K562 (cell line): Measurements from ENCODE around the gene CENPO. TPM values are rescaled to one million over a fixed set of nuclear protein-coding genes. Genes with fewer than 3 reads are reported as not detected.

Experiments used
- CHCHD3 ChIP-seq: fragments of 250-450 bp; sonication (Bioruptor Pico); IDR thresholded peaks from 2 replicates; pipeline ENCODE4 v2.1.2; 2022; ENCODE audit warnings: mild to moderate bottlenecking
- ETV5 ChIP-seq: sonication (generic); formaldehyde crosslinking; IDR thresholded peaks from 2 replicates; pipeline ENCODE4 v1.4.0; 2020; ENCODE audit warnings: low read depth, mild to moderate bottlenecking, missing genetic modification reagents
- GATAD2A ChIP-seq: fragments of 450-650 bp; IDR thresholded peaks from 2 replicates; pipeline ENCODE4 v1.6.1; 2017
- GTF2F1 ChIP-seq: IDR thresholded peaks from 2 replicates; pipeline ENCODE4 v1.6.1; 2011; ENCODE audit warnings: low read depth, low read length, improper control_type of control experiment
- HNRNPUL1 ChIP-seq: fragments of 200-400 bp; formaldehyde crosslinking; IDR thresholded peaks from 2 replicates; pipeline ENCODE4 v1.6.1; 2017; ENCODE audit warnings: low read length
- KLF16 ChIP-seq: IDR thresholded peaks from 2 replicates; pipeline ENCODE4 v1.6.1; 2016; ENCODE audit warnings: antibody characterized with exemption
- NFYB ChIP-seq: IDR thresholded peaks from 2 replicates; pipeline ENCODE4 v1.6.1; 2011; ENCODE audit warnings: mild to moderate bottlenecking, moderate library complexity; ENCODE audit not compliant: insufficient read length; ENCODE audit errors: extremely low read depth
- OTX1 ChIP-seq: fragments of 450-650 bp; formaldehyde crosslinking; IDR thresholded peaks from 2 replicates; pipeline ENCODE4 v1.4.0; 2022; ENCODE audit warnings: mild to moderate bottlenecking
- TAL1 ChIP-seq: fragments of 450-650 bp; IDR thresholded peaks from 2 replicates; pipeline ENCODE4 v1.6.1; 2016; ENCODE audit warnings: mild to moderate bottlenecking
- TEAD2 ChIP-seq: fragments of 450-650 bp; IDR thresholded peaks from 2 replicates; pipeline ENCODE4 v1.6.1; 2016; ENCODE audit warnings: missing genetic modification characterization, control low read depth, missing compliant biosample characterization
- ZNF316 ChIP-seq: fragments of 450-650 bp; IDR thresholded peaks from 2 replicates; pipeline ENCODE4 v1.6.1; 2016
- ZNF354B ChIP-seq: fragments of 250-450 bp; sonication (Bioruptor Pico); IDR thresholded peaks from 2 replicates; pipeline ENCODE4 v1.4.0; 2020
- ZNF431 ChIP-seq: sonication (generic); formaldehyde crosslinking; IDR thresholded peaks from 2 replicates; pipeline ENCODE4 v1.8.0; 2022; ENCODE audit warnings: mild to moderate bottlenecking, missing genetic modification reagents
- ZNF668 ChIP-seq: fragments of 250-450 bp; sonication (Bioruptor Pico); IDR thresholded peaks from 2 replicates; pipeline ENCODE4 v1.8.0; 2022; ENCODE audit warnings: mild to moderate bottlenecking, inconsistent platforms
- polyA plus RNA-seq, 8 experiments: library from polyadenylated mRNA; depleted of rRNA in 4 of 8; stranded (reverse) in 5 of 8; unstranded in 3 of 8; fragments of >200 nt; fragmentation: Nextera tagmentation in 2 of 8; fragmentation: Illumina TruSeq in 1 of 8; extraction: Ambion mirVana in 2 of 8; extraction: Trizol in 1 of 8; gene quantifications; 2 replicates each; pipeline versions ENCODE4 v1.2.1 to v1.2.3, GENCODE V29; 2011 to 2014; ENCODE audit warnings: inconsistent platforms in 1 of 8, missing spikeins in 1 of 8
- total RNA-seq, 7 experiments: library from RNA; depleted of rRNA in 6 of 7; stranded (reverse); fragments of >200 nt in 6 of 7; fragmentation: Illumina TruSeq in 2 of 7; extraction: Trizol in 2 of 7; gene quantifications; 2 replicates each; pipeline versions ENCODE4 v1.2.1 to v1.2.3, GENCODE V29; 2011 to 2021; ENCODE audit warnings: low replicate concordance in 1 of 7
- TF ChIP-seq, protein P1 (sequence below): fragments of 250-450 bp; sonication (Bioruptor Pico); IDR thresholded peaks from 2 replicates; pipeline ENCODE4 v1.8.0; 2022; ENCODE audit warnings: inconsistent platforms, mild to moderate bottlenecking, moderate library complexity, borderline replicate concordance
- TF ChIP-seq, protein P2 (sequence below): sonication (generic); formaldehyde crosslinking; IDR thresholded peaks from 2 replicates; pipeline ENCODE4 v1.8.0; 2022; ENCODE audit warnings: missing genetic modification reagents, mild to moderate bottlenecking, moderate library complexity, borderline replicate concordance
- TF ChIP-seq, protein P3 (sequence below): fragments of 450-650 bp; IDR thresholded peaks from 2 replicates; pipeline ENCODE4 v1.6.1; 2016; ENCODE audit warnings: antibody characterized with exemption
- TF ChIP-seq, protein P4 (sequence below): fragments of 250-450 bp; sonication (Bioruptor Pico); IDR thresholded peaks from 2 replicates; pipeline ENCODE4 v1.8.0; 2021; ENCODE audit warnings: mild to moderate bottlenecking, moderate library complexity
- TF ChIP-seq, protein P5 (sequence below): fragments of 250-450 bp; sonication (Bioruptor Pico); IDR thresholded peaks from 2 replicates; pipeline ENCODE4 v1.5.0; 2022; ENCODE audit warnings: mild to moderate bottlenecking
- TF ChIP-seq, protein P6 (sequence below): fragments of 450-650 bp; IDR thresholded peaks from 2 replicates; pipeline ENCODE4 v1.6.1; 2017; ENCODE audit warnings: antibody characterized with exemption

CENPO gene
- total and polyA plus RNA-seq, 9 of the 15 experiments (the other 6 are each of a cell fraction or from before 2014, with no cell fraction given): 30.6 to 59.4 (median 38.9) TPM

DNA sequence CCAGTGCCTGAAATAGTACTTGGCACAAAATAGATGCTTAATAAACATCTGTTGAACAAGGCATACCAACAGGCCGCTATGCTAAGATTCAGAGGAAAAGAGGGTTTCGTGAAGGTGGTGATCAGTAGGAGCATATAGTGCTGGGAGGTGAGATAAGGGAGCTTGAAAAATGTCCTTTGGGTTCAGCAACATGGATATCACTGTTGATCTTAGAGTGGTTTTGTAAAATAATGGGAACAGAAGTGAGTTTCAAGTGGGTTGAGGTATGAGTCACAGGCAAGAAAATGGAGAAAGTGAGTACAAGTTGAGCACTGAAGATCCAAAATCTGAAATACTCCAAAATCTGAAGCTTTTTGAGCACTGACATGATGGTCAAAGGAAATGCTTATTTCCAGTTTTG is 4.4 kb downstream of the CENPO start (continued):
- TF ChIP-seq, protein P1, sequence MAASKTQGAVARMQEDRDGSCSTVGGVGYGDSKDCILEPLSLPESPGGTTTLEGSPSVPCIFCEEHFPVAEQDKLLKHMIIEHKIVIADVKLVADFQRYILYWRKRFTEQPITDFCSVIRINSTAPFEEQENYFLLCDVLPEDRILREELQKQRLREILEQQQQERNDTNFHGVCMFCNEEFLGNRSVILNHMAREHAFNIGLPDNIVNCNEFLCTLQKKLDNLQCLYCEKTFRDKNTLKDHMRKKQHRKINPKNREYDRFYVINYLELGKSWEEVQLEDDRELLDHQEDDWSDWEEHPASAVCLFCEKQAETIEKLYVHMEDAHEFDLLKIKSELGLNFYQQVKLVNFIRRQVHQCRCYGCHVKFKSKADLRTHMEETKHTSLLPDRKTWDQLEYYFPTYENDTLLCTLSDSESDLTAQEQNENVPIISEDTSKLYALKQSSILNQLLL: no peak
- TF ChIP-seq ZNF431 (CRISPR knock-in tag): no peak
- TF ChIP-seq, protein P2, sequence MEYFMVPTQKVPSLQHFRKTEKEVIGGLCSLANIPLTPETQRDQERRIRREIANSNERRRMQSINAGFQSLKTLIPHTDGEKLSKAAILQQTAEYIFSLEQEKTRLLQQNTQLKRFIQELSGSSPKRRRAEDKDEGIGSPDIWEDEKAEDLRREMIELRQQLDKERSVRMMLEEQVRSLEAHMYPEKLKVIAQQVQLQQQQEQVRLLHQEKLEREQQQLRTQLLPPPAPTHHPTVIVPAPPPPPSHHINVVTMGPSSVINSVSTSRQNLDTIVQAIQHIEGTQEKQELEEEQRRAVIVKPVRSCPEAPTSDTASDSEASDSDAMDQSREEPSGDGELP (CRISPR knock-in tag): no peak
- TF ChIP-seq ETV5 (CRISPR knock-in tag): no peak
- TF ChIP-seq NFYB: no peak
- no peak for TF ChIP-seq CHCHD3 (CRISPR knock-in tag)
- TF ChIP-seq ZNF668: no peak
- TF ChIP-seq TEAD2: no peak
- TF ChIP-seq, protein P3, sequence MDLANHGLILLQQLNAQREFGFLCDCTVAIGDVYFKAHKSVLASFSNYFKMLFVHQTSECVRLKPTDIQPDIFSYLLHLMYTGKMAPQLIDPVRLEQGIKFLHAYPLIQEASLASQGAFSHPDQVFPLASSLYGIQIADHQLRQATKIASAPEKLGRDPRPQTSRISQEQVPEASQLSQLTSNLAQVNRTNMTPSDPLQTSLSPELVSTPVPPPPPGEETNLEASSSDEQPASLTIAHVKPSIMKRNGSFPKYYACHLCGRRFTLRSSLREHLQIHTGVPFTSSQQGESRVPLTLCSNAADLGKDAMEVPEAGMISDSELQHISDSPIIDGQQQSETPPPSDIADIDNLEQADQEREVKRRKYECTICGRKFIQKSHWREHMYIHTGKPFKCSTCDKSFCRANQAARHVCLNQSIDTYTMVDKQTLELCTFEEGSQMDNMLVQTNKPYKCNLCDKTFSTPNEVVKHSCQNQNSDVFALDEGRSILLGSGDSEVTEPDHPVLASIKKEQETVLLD: no peak
- no peak for TF ChIP-seq ZNF316
- TF ChIP-seq GATAD2A: no peak
- TF ChIP-seq GTF2F1: no peak
- TF ChIP-seq, protein P4, sequence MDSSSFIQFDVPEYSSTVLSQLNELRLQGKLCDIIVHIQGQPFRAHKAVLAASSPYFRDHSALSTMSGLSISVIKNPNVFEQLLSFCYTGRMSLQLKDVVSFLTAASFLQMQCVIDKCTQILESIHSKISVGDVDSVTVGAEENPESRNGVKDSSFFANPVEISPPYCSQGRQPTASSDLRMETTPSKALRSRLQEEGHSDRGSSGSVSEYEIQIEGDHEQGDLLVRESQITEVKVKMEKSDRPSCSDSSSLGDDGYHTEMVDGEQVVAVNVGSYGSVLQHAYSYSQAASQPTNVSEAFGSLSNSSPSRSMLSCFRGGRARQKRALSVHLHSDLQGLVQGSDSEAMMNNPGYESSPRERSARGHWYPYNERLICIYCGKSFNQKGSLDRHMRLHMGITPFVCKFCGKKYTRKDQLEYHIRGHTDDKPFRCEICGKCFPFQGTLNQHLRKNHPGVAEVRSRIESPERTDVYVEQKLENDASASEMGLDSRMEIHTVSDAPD: no peak
- TF ChIP-seq, protein P5, sequence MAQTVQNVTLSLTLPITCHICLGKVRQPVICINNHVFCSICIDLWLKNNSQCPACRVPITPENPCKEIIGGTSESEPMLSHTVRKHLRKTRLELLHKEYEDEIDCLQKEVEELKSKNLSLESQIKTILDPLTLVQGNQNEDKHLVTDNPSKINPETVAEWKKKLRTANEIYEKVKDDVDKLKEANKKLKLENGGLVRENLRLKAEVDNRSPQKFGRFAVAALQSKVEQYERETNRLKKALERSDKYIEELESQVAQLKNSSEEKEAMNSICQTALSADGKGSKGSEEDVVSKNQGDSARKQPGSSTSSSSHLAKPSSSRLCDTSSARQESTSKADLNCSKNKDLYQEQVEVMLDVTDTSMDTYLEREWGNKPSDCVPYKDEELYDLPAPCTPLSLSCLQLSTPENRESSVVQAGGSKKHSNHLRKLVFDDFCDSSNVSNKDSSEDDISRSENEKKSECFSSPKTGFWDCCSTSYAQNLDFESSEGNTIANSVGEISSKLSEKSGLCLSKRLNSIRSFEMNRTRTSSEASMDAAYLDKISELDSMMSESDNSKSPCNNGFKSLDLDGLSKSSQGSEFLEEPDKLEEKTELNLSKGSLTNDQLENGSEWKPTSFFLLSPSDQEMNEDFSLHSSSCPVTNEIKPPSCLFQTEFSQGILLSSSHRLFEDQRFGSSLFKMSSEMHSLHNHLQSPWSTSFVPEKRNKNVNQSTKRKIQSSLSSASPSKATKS (CRISPR knock-in tag): no peak
- TF ChIP-seq TAL1: peak; percentile 57
- no peak for TF ChIP-seq OTX1 (CRISPR knock-in tag)
- TF ChIP-seq, protein P6, sequence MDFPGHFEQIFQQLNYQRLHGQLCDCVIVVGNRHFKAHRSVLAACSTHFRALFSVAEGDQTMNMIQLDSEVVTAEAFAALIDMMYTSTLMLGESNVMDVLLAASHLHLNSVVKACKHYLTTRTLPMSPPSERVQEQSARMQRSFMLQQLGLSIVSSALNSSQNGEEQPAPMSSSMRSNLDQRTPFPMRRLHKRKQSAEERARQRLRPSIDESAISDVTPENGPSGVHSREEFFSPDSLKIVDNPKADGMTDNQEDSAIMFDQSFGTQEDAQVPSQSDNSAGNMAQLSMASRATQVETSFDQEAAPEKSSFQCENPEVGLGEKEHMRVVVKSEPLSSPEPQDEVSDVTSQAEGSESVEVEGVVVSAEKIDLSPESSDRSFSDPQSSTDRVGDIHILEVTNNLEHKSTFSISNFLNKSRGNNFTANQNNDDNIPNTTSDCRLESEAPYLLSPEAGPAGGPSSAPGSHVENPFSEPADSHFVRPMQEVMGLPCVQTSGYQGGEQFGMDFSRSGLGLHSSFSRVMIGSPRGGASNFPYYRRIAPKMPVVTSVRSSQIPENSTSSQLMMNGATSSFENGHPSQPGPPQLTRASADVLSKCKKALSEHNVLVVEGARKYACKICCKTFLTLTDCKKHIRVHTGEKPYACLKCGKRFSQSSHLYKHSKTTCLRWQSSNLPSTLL: no peak
- TF ChIP-seq HNRNPUL1: no peak
- no peak for TF ChIP-seq KLF16
- no peak for TF ChIP-seq ZNF354B
